ENCODE results near the gene NRSN2. TPM values are rescaled to one million over a fixed set of nuclear protein-coding genes. Genes with fewer than 3 reads are reported as not detected.

The NRSN2 gene
- total RNA-seq, 1 experiment from 2014 or later = 0.42 TPM

DNA sequence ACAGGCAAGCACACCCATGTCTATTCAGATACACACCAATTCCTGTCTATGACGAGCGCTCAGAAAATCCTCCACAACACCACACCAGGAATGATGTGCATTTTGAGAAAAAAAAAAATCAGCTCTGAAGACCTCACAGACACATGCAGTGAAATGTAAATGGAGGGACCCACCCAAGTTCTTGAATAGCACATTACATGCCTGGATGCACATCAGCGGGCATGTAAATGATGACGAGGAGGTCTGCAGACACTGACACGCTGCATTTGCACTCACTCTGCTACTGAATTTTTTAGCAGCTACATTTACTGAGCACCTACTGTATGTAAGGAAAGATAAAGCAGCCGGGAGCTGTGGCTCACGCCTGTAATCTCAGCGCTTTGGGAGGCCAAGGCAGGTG lies 14.7 kb downstream of the NRSN2 start:
- CTCF ChIA-PET = interaction anchor here (1.5 to 2.5 kb wide), 2 partner anchors 21 to 70 kb away, joined by 8 to 15 read pairs; no protein-coding TSS in a partner anchor
- Mint-ChIP-seq H3K4me1 (ENCODE audit: low read depth, unreplicated experiment) (peaks cover 42% of the 10 kb centered on the region), H3K36me3 (ENCODE audit: insufficient read depth, unreplicated experiment) (peaks cover 28% of the 10 kb centered on the region), H3K4me3 (ENCODE audit: low read depth, unreplicated experiment) (no peak overlapping the region), H3K27me3 (ENCODE audit: unreplicated experiment) (no peaks in the 10 kb centered on the region), H3K9me3 (ENCODE audit: low read depth, unreplicated experiment) (no peaks in the 10 kb centered on the region), H3K27ac (ENCODE audit: unreplicated experiment) (no peak overlapping the region)
- TF ChIP-seq, protein P1, sequence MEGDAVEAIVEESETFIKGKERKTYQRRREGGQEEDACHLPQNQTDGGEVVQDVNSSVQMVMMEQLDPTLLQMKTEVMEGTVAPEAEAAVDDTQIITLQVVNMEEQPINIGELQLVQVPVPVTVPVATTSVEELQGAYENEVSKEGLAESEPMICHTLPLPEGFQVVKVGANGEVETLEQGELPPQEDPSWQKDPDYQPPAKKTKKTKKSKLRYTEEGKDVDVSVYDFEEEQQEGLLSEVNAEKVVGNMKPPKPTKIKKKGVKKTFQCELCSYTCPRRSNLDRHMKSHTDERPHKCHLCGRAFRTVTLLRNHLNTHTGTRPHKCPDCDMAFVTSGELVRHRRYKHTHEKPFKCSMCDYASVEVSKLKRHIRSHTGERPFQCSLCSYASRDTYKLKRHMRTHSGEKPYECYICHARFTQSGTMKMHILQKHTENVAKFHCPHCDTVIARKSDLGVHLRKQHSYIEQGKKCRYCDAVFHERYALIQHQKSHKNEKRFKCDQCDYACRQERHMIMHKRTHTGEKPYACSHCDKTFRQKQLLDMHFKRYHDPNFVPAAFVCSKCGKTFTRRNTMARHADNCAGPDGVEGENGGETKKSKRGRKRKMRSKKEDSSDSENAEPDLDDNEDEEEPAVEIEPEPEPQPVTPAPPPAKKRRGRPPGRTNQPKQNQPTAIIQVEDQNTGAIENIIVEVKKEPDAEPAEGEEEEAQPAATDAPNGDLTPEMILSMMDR (IDR thresholded peaks at IDR 0.05; ENCODE audit: unreplicated experiment) = no peak
- intact Hi-C loops (cut with micrococcal nuclease; ENCODE audit: unreplicated experiment) = loop anchor here (5.0 kb wide), 1 partner anchor 46 kb away; the partner anchor contains the start of gene RBCK1
- BruUV-seq (replicated peaks) = no TSS peak
- DNase-seq = no peak

DNA sequence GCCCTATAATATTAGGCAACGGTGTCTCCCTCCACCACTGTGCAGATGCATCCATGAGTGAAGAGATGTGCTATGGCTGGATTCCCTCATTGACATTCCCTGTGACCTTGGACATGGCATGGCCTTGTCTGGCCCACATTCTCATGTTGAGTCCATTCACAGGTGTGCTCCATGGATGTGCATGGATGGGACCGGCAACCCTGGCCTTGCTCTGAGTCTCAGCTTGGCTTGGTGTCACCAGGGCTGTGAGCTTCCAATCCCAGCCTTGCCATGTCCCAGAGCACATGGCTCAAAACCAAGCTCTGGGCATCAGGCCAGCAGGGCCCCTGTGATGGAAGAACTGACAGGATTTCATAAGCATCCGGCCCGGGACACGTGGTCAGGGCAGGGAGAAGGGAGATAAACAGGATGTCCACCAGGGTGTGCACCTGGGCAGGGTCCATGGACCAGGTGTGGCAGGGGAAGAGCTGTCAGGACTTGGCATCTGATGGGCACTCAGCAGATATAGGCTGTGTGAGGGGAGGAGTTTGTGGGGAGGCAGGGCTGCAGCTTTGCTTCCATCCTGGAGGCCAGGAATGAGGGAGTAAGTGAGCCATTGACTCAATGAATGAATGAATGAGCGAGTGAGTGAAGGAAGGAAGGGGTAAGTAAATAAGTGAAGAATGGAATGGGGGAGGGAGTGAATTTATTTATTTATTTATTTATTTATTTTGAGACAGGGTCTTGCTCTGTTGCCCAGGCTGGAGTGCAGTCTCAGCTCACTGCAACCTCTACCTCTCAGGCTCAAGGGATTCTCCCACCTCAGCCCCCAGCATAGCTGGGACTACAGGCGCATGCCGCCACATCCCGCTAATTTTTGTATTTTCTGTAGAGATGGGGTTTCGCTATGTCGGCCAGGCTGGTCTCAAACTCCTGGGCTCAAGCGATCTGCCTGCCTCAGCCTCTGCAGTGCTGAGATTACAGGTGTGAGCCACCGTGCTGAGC lies 15.7 kb downstream of the NRSN2 start:
- peaks cover 29% of the 10 kb centered on the region for H3K36me3 Mint-ChIP-seq (ENCODE audit: insufficient read depth, unreplicated experiment)
- TF ChIP-seq, protein P1 (IDR thresholded peaks at IDR 0.05; ENCODE audit: unreplicated experiment) = peak; percentile 45
- H3K4me1 Mint-ChIP-seq (ENCODE audit: low read depth, unreplicated experiment) = peaks cover 51% of the 10 kb centered on the region
- H3K4me3 Mint-ChIP-seq (ENCODE audit: low read depth, unreplicated experiment) = peak overlapping the region; percentile 12
- intact Hi-C loops (cut with micrococcal nuclease; ENCODE audit: unreplicated experiment) = loop anchor here (1.0 to 5.0 kb wide), 2 partner anchors 45 to 69 kb away; partner anchors contain the start of gene RBCK1
- TSS peak; percentile 39 for BruUV-seq (replicated peaks)
- no peaks in the 10 kb centered on the region for H3K9me3 Mint-ChIP-seq (ENCODE audit: low read depth, unreplicated experiment)
- peak overlapping the region; percentile 80 for H3K27ac Mint-ChIP-seq (ENCODE audit: unreplicated experiment)
- no peaks in the 10 kb centered on the region for H3K27me3 Mint-ChIP-seq (ENCODE audit: unreplicated experiment)
- CTCF ChIA-PET = interaction anchor here (0.6 to 2.5 kb wide), 12 partner anchors 9 to 69 kb away, joined by 3 to 19 read pairs (median 6); partner anchors contain the start of gene TRIB3
- peak; percentile 95 for DNase-seq

DNA sequence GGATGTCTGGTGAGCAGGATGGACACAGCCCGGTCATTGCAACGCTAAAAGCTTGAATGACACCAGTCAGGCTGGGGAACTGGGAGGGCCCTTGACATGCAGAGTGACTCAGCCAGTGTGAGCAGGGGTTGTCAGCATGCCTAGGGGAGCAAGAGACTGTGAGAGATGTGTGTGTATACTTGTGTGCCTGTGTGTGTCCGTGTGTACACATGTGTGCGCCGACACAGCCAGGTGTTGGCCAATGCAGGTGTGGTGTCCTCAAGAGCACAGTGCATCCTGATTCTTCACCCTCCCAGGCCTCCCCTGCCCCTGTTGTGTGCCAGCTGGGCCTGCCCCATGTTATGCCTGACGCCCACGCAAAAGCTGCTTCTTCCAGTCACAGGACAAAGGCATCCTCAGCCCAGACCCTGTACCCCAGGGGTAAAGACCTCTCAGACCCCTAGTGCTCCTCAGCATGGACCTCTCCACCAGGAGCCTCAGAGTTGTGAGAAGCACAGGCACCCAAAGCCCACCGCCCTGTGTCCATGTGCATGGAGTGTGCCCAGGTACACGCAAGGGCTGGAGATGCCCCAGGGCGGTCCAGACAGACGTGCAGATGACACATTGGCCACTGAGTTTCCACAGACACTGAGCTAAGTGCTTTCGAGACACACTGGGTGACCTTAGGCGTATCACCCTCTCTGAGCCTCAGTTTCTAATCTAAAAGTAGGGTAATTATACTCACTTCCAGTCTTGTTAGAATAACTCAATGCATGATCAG lies 16.6 kb downstream of the NRSN2 start:
- peak; percentile 40 for DNase-seq
- H3K4me1 Mint-ChIP-seq (ENCODE audit: low read depth, unreplicated experiment) = peaks cover 61% of the 10 kb centered on the region
- no peak overlapping the region for H3K4me3 Mint-ChIP-seq (ENCODE audit: low read depth, unreplicated experiment)
- TF ChIP-seq, protein P1 (IDR thresholded peaks at IDR 0.05; ENCODE audit: unreplicated experiment) = no peak
- CTCF ChIA-PET = interaction anchor here (1.4 to 2.5 kb wide), 6 partner anchors 9 to 68 kb away, joined by 3 to 15 read pairs (median 7); no protein-coding TSS in a partner anchor
- H3K9me3 Mint-ChIP-seq (ENCODE audit: low read depth, unreplicated experiment) = peaks cover under 1% of the 10 kb centered on the region
- no peaks in the 10 kb centered on the region for H3K27me3 Mint-ChIP-seq (ENCODE audit: unreplicated experiment)
- H3K36me3 Mint-ChIP-seq (ENCODE audit: insufficient read depth, unreplicated experiment) = peaks cover 34% of the 10 kb centered on the region
- intact Hi-C loops (cut with micrococcal nuclease; ENCODE audit: unreplicated experiment) = loop anchor here (5.0 kb wide), 1 partner anchor 44 kb away; the partner anchor contains the start of gene RBCK1
- H3K27ac Mint-ChIP-seq (ENCODE audit: unreplicated experiment) = peak overlapping the region; percentile 97
- BruUV-seq (replicated peaks) = no TSS peak

Measured in Calu3 (cell line).